Astrocyte (in vitro differentiated cells and primary cell): ENCODE measurements around the gene TSR3. TPM values are rescaled to one million over a fixed set of nuclear protein-coding genes. Genes with fewer than 3 reads are reported as not detected.

Experiments
- DNase-seq: peaks from one replicate; pipeline ENCODE4 v3.0.0-alpha.2; 2010; ENCODE audit warnings: low read depth
- FAIRE-seq: peaks from 2 replicates; lab custom pipeline; 2011; peaks lifted over from hg19 to GRCh38; lab: Jason Lieb, UNC
- H2AFZ ChIP-seq: 2 replicates; pipeline ENCODE4 v1.6.0; 2012; ENCODE audit warnings: low read depth, low read length, inconsistent platforms
- H3K27ac ChIP-seq: 2 replicates; pipeline ENCODE4 v1.5.1; 2011; ENCODE audit warnings: low read depth, low read length, inconsistent platforms
- H3K27me3 ChIP-seq: 2 replicates; pipeline ENCODE4 v1.6.0; 2011; ENCODE audit warnings: low read length, inconsistent platforms; ENCODE audit not compliant: insufficient read depth
- H3K36me3 ChIP-seq: 2 replicates; pipeline ENCODE4 v1.5.1; 2011; ENCODE audit warnings: low read length, inconsistent platforms; ENCODE audit not compliant: insufficient read depth
- H3K4me1 ChIP-seq: 2 replicates; pipeline ENCODE4 v1.5.1; 2011; ENCODE audit warnings: low read length, inconsistent platforms; ENCODE audit not compliant: insufficient read depth
- H3K4me2 ChIP-seq: 2 replicates; pipeline ENCODE4 v1.6.0; 2012; ENCODE audit warnings: low read length, inconsistent platforms
- H3K4me3 ChIP-seq: 2 replicates; pipeline ENCODE4 v1.5.1; 2011; ENCODE audit warnings: low read depth, mild to moderate bottlenecking, low read length, inconsistent platforms; ENCODE audit not compliant: insufficient read depth
- H3K79me2 ChIP-seq: 2 replicates; pipeline ENCODE4 v1.6.0; 2012; ENCODE audit warnings: mild to moderate bottlenecking, low read length, inconsistent platforms; ENCODE audit not compliant: insufficient read depth
- H3K9ac ChIP-seq: 2 replicates; pipeline ENCODE4 v1.6.0; 2012; ENCODE audit warnings: mild to moderate bottlenecking, low read length, inconsistent platforms
- H3K9me3 ChIP-seq: 2 replicates; pipeline ENCODE4 v1.5.1; 2012; ENCODE audit warnings: low read depth, mild to moderate bottlenecking, low read length, inconsistent platforms; ENCODE audit not compliant: insufficient read depth
- H4K20me1 ChIP-seq: 2 replicates; pipeline ENCODE4 v1.6.0; 2012; ENCODE audit warnings: low read length, inconsistent platforms; ENCODE audit not compliant: insufficient read depth
- H3K27ac Mint-ChIP-seq: one replicate; pipeline ENCODE4 v1.8.0; 2021; ENCODE audit warnings: mild to moderate bottlenecking, mixed read lengths; ENCODE audit not compliant: unreplicated experiment
- H3K27me3 Mint-ChIP-seq: one replicate; pipeline ENCODE4 v1.8.0; 2021; ENCODE audit warnings: low read depth, mixed read lengths; ENCODE audit not compliant: unreplicated experiment
- H3K36me3 Mint-ChIP-seq: one replicate; pipeline ENCODE4 v1.8.0; 2021; ENCODE audit warnings: low read depth, mixed read lengths; ENCODE audit not compliant: unreplicated experiment
- H3K4me1 Mint-ChIP-seq: one replicate; pipeline ENCODE4 v1.8.0; 2021; ENCODE audit warnings: low read depth, mixed read lengths; ENCODE audit not compliant: unreplicated experiment
- H3K4me3 Mint-ChIP-seq: one replicate; pipeline ENCODE4 v1.8.0; 2021; ENCODE audit warnings: mild to moderate bottlenecking, moderate library complexity, mixed read lengths; ENCODE audit not compliant: unreplicated experiment
- H3K9me3 Mint-ChIP-seq: one replicate; pipeline ENCODE4 v1.8.0; 2021; ENCODE audit warnings: mild to moderate bottlenecking, mixed read lengths; ENCODE audit not compliant: unreplicated experiment
- CTCF ChIP-seq: IDR thresholded peaks from 2 replicates; pipeline ENCODE4 v1.5.1; 2011; ENCODE audit warnings: low read depth, mild to moderate bottlenecking, inconsistent platforms, low read length, moderate library complexity; ENCODE audit not compliant: insufficient read depth
- EZH2 ChIP-seq: IDR thresholded peaks from 2 replicates; pipeline ENCODE4 v1.6.1; 2012; ENCODE audit warnings: mild to moderate bottlenecking, low read length, inconsistent platforms; ENCODE audit not compliant: insufficient read depth
- total RNA-seq: library from RNA; stranded (reverse); gene quantifications from 2 replicates; pipeline ENCODE4 v1.2.1, GENCODE V29; 2021

TSR3 gene
- total RNA-seq, 1 donor from 2014 or later = 63.3 TPM

DNA sequence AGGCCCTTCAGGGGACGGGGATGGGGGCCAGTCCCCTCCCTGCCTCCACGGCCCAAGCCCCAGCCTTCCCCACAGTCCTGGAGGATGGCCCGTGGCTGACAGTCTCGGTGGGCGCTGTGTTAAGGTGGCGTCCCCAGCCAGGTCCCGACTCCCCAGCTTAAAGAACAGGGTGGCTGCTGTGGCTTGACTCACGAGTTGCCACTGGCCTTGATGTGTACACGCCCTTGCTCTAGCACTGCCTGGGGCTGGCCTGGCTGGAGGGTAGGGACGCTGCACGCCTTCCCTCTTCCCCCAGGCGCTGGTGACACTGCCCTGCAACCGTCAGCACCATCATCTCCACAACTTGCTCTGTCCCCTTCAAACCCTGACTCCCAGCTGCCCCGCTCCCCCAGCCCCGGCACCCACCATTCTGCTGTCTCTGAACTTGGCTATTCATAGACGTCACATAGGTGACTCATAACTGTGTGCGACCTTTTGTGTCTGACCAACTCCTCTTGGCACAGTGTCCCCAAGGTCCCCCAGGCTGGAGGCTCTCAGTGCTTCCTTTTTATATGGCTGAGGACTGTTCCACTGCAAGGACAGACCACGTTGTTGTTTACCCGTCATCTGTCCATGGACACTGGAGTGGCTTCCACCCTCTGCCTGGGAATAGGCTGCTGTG lies 6.4 kb upstream of the TSR3 start:
- H3K9me3 Mint-ChIP-seq = no peaks in the 10 kb centered on the region
- FAIRE-seq (no peak), DNase-seq (no peak)
- Histone ChIP-seq H2AFZ (no peak overlapping the region), H3K9me3 (no peaks in the 10 kb centered on the region), H3K27me3 (no peaks in the 10 kb centered on the region), H3K79me2 (peaks cover 90% of the 10 kb centered on the region), H4K20me1 (peaks cover 82% of the 10 kb centered on the region), H3K9ac (no peak overlapping the region), H3K27ac (no peak overlapping the region), H3K4me1 (no peaks in the 10 kb centered on the region), H3K4me2 (no peak overlapping the region), H3K36me3 (peaks cover 4% of the 10 kb centered on the region), H3K4me3 (no peak overlapping the region)
- TF ChIP-seq EZH2 (no peak), CTCF (no peak)
- peaks cover 2% of the 10 kb centered on the region for H3K36me3 Mint-ChIP-seq
- peaks cover 7% of the 10 kb centered on the region for H3K4me1 Mint-ChIP-seq
- no peaks in the 10 kb centered on the region for H3K27me3 Mint-ChIP-seq
- H3K4me3 Mint-ChIP-seq = no peak overlapping the region
- no peak overlapping the region for H3K27ac Mint-ChIP-seq

GRCh38 chr16:1356061-1356900 lies 4.6 kb upstream of the TSR3 start:
- Mint-ChIP-seq H3K27me3 (no peaks in the 10 kb centered on the region), H3K9me3 (no peaks in the 10 kb centered on the region), H3K27ac (no peak overlapping the region), H3K4me3 (no peak overlapping the region), H3K4me1 (peaks cover 11% of the 10 kb centered on the region), H3K36me3 (peaks cover 2% of the 10 kb centered on the region)
- no peaks in the 10 kb centered on the region for H3K9me3 ChIP-seq
- H3K79me2 ChIP-seq = peaks cover 94% of the 10 kb centered on the region
- TF ChIP-seq CTCF = no peak
- H3K9ac ChIP-seq = no peak overlapping the region
- H4K20me1 ChIP-seq = peaks cover 71% of the 10 kb centered on the region
- H3K36me3 ChIP-seq = no peaks in the 10 kb centered on the region
- H3K4me1 ChIP-seq = peaks cover 6% of the 10 kb centered on the region
- no peak overlapping the region for H3K4me3 ChIP-seq
- H2AFZ ChIP-seq = no peak overlapping the region
- no peaks in the 10 kb centered on the region for H3K27me3 ChIP-seq
- H3K27ac ChIP-seq = no peak overlapping the region
- H3K4me2 ChIP-seq = no peak overlapping the region
- FAIRE-seq = no peak
- DNase-seq = no peak
